GM19467 (cell line): ENCODE measurements around the gene BAD.

Experiments
- ATAC-seq: cut with Tn5 transposase; IDR thresholded peaks from one replicate; pipeline ENCODE4 v1.9.1; 2021; ENCODE audit warnings: mild to moderate bottlenecking, moderate library complexity; ENCODE audit not compliant: unreplicated experiment

BAD gene

DNA sequence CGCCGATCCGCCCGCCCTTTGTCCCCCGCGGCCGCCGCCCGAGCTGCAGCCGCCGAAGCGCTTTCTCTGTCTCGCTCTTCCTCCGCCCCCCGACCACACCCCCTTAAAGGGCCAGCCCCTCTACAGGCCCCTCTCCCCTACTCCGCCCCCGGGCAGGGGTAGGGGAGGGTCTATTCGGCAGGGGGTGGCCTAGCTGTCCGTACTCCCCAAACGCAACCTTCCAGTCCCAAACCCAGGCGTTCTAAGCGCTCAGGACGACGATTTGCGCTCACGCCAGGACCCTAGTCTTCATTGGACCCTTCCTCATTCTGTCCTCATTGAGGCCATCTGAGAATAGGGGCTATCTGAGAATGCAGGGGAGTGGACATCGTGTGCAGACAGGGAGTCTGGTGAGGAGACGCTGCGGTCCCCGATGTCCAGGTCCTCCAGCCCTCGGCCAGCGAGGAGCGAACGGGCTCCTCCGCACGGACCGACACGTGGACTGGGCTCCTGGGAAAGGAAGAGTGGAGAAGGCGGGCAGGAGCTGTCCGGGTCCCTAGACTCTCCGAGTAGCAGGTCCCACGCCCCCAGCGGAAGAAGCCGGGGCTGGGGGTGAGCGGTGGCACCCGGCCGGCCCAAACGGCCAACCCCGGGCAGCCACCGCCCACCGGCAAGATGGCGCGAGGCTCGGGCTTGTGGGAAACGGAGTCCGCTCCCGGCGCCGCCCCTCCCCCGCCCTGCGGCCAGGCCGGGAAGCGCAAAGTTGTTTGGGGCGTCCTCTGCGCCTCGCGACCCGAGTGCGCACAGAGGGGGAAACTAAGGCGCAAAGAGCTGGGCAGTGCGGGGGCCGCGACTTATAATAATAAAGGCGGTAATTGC, 37.4 kb downstream of the BAD start, which contains the start of gene PPP1R14B:
Gene PPP1R14B (minus strand): TSS at position 73 of the 858 bp plus-strand sequence. CDS start 270 bp downstream, outside the sequence.
- peak; percentile 28 for ATAC-seq

DNA sequence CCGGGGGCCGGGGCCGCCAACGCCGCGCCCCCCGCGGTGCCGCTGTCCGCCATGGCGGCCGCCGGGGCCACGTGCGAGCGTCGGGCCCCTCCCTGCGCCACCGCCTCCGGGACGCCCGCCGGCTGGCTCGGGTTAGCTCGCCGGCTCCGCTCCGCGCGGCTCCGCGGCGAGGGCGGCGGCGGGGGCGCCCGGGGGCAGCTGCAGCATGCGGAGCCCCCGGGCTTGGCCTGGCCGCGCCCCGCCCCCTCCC, 37.9 kb downstream of the BAD start:
- peak; percentile 9 for ATAC-seq

DNA sequence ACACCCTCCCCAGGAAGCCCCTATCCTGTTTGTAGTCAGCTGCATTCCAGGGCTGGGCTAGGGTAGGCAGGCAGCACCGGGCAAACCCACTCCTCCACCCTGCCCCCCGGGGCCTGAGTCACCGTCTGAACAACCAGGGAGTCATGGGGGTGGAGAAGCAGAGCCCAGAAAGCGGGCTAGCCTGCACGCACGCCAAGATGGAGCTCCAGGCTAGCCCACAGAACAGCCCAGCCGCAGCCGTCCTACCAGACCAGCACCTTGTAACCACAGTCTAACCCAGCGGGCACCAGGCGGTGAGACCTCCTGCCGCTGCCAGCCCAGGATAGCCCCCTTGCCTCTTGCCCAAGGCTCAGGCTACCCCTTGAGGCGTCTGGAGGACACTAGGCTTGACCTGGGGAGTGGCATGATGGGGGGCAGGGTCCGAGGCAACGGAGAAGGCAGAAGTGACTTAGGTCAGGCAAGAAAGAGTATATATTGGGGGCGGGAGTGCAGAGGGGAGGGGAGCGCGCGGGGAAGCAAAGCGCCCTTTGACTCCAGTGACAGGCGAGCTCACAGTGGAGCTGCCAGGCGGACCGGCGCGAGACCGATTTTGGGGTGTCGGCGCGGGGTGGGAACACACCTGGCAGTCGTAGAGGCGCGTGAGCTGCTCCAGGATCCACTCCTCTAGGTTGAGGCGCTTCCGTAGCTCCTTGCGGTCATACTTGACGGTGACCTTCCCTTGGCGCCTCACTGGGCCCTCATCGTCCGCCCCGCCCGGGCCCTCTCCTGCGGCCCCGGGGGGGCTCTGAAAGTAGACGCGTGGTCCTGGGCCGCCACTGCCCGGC, 38.5 kb downstream of the BAD start:
- no peak for ATAC-seq

DNA sequence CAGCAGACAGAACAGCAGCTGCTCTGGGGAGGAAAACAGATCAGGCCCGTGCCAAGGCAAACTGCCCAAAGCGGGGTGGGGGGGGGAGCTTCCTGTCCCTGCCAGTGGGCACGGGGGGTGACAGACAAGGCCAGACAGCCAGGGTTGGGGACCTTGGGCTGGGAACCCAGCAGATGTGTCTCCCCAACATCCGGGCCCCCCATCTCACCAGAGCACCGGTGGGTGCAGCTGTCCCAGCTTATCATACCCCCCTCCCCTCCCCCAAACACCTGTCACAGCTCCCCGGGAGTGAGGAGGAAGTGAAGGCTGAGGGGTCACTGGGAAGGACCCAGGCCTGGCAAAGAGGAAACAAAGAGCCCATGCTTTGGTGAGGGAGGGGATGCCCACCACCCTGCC, 39.1 kb downstream of the BAD start:
- no peak for ATAC-seq

GRCh38 chr11:64244966-64245365, 39.5 kb downstream of the BAD start:
- ATAC-seq, result no peak

GRCh38 chr11:64244107-64244506, 40.4 kb downstream of the BAD start:
- ATAC-seq, result no peak

DNA sequence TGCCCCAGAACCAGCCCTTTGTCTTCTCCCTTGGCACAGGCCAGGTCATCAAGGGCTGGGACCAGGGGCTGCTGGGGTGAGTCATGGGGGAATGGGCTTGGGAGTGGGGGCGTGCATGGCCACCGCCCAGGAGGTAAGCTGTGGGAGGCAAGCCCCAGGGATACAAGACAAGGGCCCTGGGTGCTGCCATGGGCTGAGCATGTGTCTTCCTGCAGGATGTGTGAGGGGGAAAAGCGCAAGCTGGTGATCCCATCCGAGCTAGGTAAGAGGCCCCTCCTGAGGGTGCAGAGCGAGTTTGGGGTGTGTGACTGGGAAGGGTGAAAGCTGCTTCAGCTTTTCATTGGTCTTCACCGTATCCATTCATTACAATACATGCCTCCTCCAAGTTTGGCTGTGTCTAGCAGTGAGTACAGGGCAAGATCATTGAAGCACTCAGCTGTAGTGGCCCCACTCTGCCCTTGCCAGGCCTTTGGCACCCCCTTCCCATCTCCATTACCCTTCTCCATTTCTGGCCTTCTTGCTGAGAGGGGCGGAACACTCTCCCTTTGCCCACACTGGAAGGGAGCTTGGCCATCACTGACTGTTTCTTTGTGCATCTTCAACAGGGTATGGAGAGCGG, 41.1 kb downstream of the BAD start:
- ATAC-seq, result no peak

GRCh38 chr11:64241491-64242374, 42.7 kb downstream of the BAD start:
- ATAC-seq, result peak; percentile 56

GRCh38 chr11:64241241-64241490, 43.3 kb downstream of the BAD start:
- ATAC-seq, result peak; percentile 57

- peak; percentile 53 for ATAC-seq
Observed at GRCh38 chr11:64240435-64241240, 43.8 kb downstream of the BAD start, which contains the start of gene FKBP2. TSS of gene FKBP2 (plus strand) at chr11:64241095. CDS start at chr11:64242388, 1,293 bp downstream.

- no peak for ATAC-seq
Observed at GRCh38 chr11:64239662-64240434, 44.6 kb downstream of the BAD start.

- no peak for ATAC-seq
Observed at GRCh38 chr11:64238999-64239398, 45.5 kb downstream of the BAD start.

- no peak for ATAC-seq
Observed at GRCh38 chr11:64238076-64238475, 46.4 kb downstream of the BAD start.

- no peak for ATAC-seq
Observed at GRCh38 chr11:64237484-64237951, 46.9 kb downstream of the BAD start.

DNA sequence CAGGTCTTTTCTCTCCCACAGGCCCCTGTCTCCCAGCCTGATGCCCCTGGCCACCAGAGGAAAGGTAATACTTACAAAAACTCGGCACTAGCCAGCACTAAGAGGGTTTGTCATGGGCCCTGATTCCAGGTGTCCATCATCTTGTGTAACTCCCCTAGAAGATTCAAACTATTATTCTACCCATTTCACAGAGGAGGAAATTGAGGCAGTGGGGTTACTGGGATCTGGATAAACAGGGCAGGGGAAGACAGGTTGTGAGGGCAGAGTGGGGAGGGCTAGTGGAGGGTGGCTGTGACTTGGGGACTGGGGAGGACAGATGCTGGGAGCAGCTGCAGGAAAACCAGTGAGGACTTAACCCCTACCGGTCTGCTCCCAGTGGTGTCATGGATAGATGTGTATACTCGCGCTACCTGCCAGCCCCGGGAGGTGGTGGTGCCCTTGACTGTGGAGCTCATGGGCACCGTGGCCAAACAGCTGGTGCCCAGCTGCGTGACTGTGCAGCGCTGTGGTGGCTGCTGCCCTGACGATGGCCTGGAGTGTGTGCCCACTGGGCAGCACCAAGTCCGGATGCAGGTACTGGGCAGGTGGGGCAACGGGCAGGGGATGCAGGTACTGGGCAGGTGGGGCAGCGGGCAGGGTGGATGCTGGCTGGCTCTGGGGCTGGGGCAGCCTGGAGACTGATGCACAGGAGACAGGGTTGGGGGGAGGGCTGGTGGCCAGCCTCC, 48.9 kb downstream of the BAD start:
- no peak for ATAC-seq

- no peak for ATAC-seq
Observed at GRCh38 chr11:64234647-64235379, 49.7 kb downstream of the BAD start.

GRCh38 chr11:64233913-64234586, 50.4 kb downstream of the BAD start, which contains the start of gene VEGFB:
TSS of gene VEGFB (plus strand) at chr11:64234584. CDS start at chr11:64234834, 250 bp downstream.
- ATAC-seq, result no peak
